Measurements from ENCODE around the gene MFSD6L. TPM values are rescaled to one million over a fixed set of nuclear protein-coding genes. Genes with fewer than 3 reads are reported as not detected.
A peak's percentile ranks its signal among the peaks of the same experiment; 100 is the strongest.
"Not testable (repeated sequence)": the region's sequence is repeated elsewhere in the genome, so short reads cannot be mapped to it uniquely, and the experiment has no call there.

The MFSD6L gene
- total RNA-seq, 4 donors from 2014 or later: 0.17 to 0.33 TPM; not detected in 2

- Histone ChIP-seq H3K27ac (replicated peaks in 1 of 4) (no peak overlapping the region), H3K36me3 (peaks cover 0 to 5% (median 0%) of the 10 kb centered on the region in 4 donors), H3K27me3 (peaks cover 0 to 24% (median 0%) of the 10 kb centered on the region in 4 donors), H3K4me1 (no peaks in the 10 kb centered on the region), H3K9me3 (peaks cover 0 to 17% (median 6%) of the 10 kb centered on the region in 4 donors), H3K4me3 (no peak overlapping the region)
- DNase-seq (ENCODE audit: extremely low spot score): peak; percentile 39
- intact Hi-C loops (cut with DNase I): no loop called here
- WGBS: 74% methylated on average over 4 of the region's 4 CpGs
- TF ChIP-seq POLR2A (IDR thresholded peaks at IDR 0.05; ENCODE audit: low read depth) (no peak), CTCF (IDR thresholded peaks at IDR 0.05) (no peak), EP300 (IDR thresholded peaks at IDR 0.05) (no peak), POLR2AphosphoS5 (IDR thresholded peaks at IDR 0.05) (no peak)
Measured at GRCh38 chr17:8806926-8807550, 7.9 kb upstream of the MFSD6L start.

DNA sequence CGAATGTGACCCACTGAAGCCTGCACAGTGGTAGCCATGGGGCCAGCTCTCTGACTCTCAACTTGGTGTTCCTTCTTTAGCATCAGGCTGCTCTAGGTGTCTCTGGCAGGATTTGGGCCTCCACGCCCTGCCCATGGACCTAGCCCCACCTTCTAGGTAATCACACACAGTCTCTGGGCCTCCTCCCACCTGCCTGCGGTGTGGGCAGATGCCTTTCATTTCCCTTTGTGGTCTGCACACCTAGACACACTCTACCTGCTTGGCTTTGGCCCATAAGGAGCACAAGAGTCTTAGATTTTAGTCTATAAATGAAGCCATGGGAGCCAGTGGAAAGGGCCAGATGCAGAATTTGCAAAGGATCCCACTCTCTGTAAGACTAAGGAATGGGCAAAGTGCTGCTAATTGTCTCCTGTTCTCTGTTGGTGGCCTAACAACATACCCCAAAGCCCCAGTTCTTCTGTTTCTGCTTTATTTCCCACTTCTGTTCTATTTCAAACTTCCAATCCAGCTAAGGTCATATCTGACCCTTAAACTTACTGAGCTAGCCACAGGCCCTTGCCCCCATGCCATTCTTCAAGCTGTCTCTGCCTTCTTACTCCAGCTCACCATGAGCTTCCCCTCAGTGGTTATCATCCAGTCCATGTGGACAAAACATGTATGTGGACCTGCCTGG is 7.2 kb upstream of the MFSD6L start:
- Histone ChIP-seq H3K36me3 (peaks cover 0 to 5% (median 0%) of the 10 kb centered on the region in 4 donors), H3K9me3 (peaks cover 0 to 17% (median 6%) of the 10 kb centered on the region in 4 donors), H3K4me3 (no peak overlapping the region), H3K27ac (replicated peaks in 1 of 4) (no peak overlapping the region), H3K27me3 (peaks cover 0 to 22% (median 0%) of the 10 kb centered on the region in 4 donors), H3K4me1 (no peaks in the 10 kb centered on the region)
- intact Hi-C loops (cut with DNase I): no loop called here
- TF ChIP-seq EP300 (IDR thresholded peaks at IDR 0.05): no peak
- no peak for TF ChIP-seq POLR2A (IDR thresholded peaks at IDR 0.05; ENCODE audit: low read depth)
- TF ChIP-seq CTCF (IDR thresholded peaks at IDR 0.05): no peak
- TF ChIP-seq POLR2AphosphoS5 (IDR thresholded peaks at IDR 0.05): no peak
- peak; percentile 64 for DNase-seq (ENCODE audit: extremely low spot score)
- WGBS: 100% methylated on average over 3 of the region's 3 CpGs

- H3K4me3 ChIP-seq; H3K36me3 ChIP-seq; H3K4me1 ChIP-seq; intact Hi-C loops (cut with DNase I); H3K9me3 ChIP-seq; H3K27ac ChIP-seq (replicated peaks in 1 of 4): not testable (repeated sequence)
- WGBS: 91% methylated on average over 10 of the region's 10 CpGs
- peaks cover 0 to 22% (median 0%) of the 10 kb centered on the region in 4 donors for H3K27me3 ChIP-seq
- DNase-seq (ENCODE audit: extremely low spot score): peak; percentile 86
Measured at GRCh38 chr17:8805396-8805795, 6.2 kb upstream of the MFSD6L start.

GRCh38 chr17:8803531-8804420 is 4.6 kb upstream of the MFSD6L start:
- Histone ChIP-seq H3K27me3 (peaks cover 0 to 31% (median 3%) of the 10 kb centered on the region in 4 donors), H3K4me3 (no peak overlapping the region), H3K9me3 (no peaks in the 10 kb centered on the region), H3K4me1 (peaks cover 0 to 8% (median 5%) of the 10 kb centered on the region in 4 donors), H3K36me3 (peaks cover 0 to 5% (median 0%) of the 10 kb centered on the region in 4 donors), H3K27ac (replicated peaks in 1 of 4) (no peak overlapping the region)
- intact Hi-C loops (cut with DNase I): no loop called here
- no peak for TF ChIP-seq POLR2AphosphoS5 (IDR thresholded peaks at IDR 0.05)
- TF ChIP-seq EP300 (IDR thresholded peaks at IDR 0.05): no peak
- TF ChIP-seq CTCF (IDR thresholded peaks at IDR 0.05): no peak
- no peak for TF ChIP-seq POLR2A (IDR thresholded peaks at IDR 0.05; ENCODE audit: low read depth)
- WGBS: 83% methylated on average over 19 of the region's 19 CpGs
- peak; percentile 84 for DNase-seq (ENCODE audit: extremely low spot score)

Data from esophagus muscularis mucosa (tissue), 4 donors.